Dedifferentiated amniotic fluid mesenchymal stem cell (primary cell): ENCODE measurements around the gene FRK.
"Not testable (repeated sequence)": the region's sequence is repeated elsewhere in the genome, so short reads cannot be mapped to it uniquely, and the experiment has no call there.

Experiments used
- DNase-seq: peaks from one replicate; pipeline ENCODE4 v3.0.0-alpha.2; 2016; ENCODE audit errors: extremely low spot score

The FRK gene

DNA sequence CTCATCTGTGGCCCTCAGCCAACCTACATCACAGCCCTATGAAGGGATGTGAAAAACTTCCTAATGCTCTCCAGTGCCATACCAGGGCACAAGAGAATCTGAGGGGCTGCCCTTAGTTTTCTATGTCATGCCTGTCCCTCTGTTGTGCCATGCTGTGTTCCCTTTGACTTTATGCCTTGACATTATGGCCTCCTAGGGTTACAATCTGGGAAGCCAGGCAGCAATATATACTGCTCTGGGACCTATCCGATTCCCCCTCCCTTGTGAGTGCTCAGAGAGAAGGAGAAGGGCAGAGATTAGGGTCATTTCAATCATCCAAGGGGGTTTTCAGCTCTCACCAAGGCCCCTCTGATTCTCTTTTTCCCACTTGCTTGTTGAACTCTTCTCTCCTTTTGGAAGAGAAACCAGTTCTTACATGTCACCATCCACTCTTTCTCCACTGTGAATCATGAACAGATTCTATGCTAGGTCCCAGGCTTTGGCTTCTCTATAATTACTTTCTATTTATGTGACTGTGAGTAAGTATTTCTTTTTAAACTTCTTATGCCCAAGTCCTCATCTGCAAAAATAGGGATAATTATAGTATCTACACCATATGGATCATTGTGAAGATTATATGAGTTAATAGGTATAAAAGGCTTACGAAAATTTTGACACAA is 14.2 kb upstream of the FRK start:
- DNase-seq = no peak

DNA sequence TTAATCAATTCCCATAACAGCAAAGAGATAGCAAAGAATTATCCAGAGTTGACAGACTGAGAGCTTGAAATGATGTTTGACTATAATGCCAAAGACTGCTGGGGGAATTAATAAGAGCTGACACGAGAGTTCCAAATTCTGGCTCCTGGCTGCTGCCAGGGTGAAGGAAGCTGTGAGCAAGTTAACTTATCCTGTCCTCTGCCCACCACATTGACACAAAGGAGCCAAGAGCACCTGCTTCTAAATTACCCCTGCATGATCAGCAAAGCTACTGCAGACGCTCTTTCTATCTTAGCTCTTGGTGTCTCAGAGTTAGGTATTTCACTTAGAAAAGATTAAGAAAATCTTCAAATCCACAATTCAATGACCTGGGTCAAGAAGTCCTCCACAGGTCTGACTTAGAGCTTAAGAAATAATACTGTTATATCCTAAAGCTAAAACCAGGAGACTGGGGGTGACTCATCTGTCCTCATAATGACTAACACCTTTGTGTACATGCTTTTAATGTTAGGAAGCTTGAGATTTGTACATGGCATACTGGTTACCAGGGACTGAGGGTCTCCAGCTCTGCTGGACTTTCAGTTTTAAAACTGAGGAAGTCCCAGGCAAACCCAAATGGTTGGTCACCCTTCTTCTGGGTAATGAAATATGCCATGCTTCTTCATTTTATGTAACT is 13.2 kb upstream of the FRK start:
- DNase-seq = no peak

DNA sequence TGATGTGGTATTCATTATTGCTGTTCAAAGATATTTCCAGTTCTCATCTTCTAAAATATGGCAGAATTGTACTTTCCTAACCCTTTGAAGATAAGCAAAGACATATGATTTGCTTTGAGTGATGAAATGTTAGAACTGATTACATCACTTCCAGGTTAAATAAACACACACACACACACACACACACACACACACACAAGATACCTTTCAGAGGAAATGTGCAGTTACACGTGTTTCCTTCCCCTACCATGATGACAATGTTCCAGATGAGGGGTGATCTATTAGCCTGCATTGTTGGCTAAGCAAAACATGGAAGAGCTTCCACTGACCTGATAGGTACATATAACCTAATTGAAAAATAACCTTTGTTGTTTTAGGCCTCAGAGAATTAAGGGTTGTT is 11.7 kb upstream of the FRK start:
- DNase-seq = no peak

DNA sequence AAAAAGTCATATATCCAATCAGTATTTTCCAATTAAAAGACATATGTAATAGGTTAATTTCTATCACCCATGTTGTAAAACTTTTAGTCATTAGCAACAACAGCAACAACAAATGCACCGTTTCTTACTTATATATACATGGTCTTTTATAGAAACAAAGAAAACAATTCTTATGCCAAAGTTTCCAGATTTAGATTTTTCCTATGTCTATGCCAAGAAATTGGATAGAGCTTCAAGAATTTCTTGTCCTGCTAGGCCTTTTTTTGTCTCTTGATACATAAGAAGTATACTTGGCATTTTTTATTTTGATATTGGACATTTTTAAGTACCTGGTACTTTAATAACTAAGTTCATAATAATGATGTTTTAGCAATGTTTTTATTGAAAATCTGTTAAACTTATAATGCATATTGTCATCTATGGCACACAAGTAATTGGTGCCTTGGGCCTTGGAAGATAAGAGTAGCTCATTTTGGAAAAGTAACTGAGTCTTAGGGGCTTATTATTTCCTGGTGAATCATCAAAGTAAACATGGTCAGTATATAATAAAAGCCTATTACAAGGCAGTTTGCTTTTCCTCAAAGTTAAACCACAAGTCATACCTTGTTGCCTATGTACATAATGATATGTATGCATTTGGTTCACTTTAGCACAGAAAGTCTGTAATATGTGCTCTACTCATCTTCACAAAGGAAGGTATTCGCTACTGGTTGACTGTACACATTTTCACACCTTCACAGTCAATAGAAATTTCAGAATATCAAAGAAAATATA is 10.1 kb upstream of the FRK start:
- DNase-seq = no peak

DNA sequence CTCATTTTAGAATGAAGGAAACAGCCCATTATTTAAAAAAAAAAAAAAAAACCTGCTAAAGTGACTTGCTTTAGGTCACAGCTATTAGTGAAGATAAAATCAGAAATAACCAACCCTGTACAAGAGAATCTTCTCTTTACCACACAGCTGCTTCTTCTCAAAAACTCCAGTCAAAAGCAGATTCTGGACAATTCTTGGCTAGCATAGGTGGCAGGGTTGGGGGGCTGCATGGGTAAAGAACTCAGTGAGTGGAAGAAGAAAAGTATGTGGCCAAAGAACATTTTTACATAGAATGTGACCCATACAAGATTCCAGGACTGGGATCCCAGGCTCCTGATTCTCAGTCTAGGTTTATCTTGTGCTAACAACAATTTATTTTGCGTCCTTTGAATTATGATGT is 9.4 kb upstream of the FRK start:
- DNase-seq = no peak

DNA sequence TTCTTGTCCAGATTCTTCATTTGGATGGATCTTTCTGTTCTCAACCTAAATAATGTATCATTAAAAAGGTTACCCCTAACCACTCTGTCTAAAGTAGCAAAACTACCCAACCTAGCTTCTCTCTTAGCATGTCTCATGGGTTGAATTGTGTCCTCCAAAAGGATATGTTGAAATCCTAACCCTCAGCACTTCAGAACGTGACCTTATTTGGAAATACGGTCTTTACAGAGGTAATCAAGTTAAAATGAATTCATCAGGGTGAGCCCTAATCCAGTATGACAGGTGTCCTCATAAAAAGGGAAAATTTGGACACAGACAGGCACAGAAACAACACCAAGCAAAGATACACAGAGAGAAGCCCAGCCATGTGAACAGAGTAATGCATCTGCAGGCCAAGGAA is 6.1 kb upstream of the FRK start:
- no peak for DNase-seq

DNA sequence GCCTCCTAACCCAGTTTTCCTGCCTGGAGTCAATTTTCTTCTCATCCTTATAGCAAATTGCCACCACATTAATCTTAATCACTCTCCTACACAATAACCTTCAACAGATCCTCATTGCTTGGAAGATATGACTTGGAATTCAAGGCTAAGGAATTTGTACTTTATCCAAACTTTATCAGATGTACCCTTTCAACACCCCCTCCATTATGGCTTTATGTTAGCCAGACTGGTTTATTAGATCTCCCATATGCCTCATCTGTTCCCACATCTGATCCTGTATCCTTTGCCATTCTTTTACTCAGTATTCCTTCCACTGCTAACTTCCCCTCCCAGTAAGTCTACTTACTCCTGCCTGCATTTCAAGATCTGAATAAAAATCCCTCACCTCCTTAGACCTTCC is 4.0 kb upstream of the FRK start:
- DNase-seq = no peak

DNA sequence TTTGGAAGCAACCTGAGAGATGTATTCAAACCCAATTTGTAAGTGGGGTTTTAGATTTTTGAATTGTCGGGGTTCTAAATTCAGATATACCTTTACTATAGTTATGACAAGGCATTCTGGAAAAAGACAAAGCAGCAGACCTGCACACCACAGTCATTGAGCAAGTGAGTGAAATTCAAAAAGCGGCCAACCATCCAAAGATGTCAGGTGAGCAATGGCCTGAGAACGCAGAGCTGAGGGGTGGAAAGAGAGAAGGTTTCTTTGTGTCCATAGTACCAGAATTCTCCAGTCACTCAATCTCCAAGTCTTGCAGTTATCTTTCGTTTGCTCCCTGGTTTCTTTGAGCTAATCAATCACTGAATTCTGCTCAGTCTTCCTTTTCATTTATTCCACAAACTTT is 1.8 kb upstream of the FRK start:
- no peak for DNase-seq

DNA sequence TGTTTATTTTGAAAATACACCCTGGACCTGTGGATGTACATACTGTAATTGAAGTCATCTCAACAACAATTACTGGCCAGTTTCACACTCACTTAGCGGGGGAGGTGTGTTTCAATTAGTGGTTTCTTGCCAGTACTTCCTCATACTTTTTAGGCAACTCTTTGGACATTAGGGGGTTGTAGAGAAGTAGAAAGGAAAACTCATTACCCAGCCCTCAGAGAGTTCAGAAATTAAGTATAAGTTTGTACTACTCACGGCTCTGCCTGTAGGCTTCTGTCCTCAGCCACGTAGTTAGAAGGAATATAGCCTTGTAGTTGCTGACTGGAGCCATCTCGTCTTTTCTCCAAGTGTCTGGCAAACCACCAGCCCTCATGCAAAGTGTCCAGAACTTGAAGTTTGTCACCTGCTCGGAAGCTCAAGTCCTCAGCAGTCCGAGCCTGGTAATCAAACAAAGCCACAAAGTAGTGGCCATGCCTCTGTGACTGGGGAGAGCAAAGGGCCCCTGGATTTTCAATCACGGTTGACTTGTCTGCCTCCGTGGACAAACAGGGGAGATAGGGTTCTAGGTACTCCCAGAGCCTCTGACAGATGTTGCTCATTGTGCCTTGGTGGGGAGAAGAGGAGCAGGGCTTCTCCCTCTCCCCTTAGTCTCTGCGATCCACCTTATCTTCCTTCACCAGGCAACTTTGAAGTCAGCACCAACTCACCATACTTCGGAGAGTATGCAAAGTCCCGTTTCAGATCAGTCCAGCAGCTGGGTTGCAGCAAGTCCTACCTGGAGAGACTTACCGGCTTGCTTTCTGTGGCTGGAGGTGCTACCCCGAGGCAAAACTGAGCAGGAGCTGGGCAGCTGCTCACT is 749 bp downstream of the FRK start:
- DNase-seq = no peak

DNA sequence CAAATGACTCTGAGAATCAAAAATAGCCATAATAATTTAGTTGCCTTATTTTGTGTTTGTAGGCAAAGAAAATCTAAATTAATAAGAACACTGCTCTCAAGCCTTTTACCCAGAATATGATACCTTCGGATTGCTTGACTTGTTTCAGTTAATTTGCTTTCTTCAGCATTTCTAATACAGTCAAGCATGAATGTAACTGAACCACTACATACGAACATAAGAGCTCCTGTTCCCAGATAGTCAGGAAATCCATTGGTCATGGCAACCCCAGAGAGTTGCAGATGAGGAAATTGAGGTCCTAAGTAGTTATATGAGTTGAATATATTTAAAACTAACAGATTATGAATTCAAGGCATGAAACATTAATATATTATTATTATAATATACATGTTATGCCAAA is 2.9 kb downstream of the FRK start:
- DNase-seq = no peak

DNA sequence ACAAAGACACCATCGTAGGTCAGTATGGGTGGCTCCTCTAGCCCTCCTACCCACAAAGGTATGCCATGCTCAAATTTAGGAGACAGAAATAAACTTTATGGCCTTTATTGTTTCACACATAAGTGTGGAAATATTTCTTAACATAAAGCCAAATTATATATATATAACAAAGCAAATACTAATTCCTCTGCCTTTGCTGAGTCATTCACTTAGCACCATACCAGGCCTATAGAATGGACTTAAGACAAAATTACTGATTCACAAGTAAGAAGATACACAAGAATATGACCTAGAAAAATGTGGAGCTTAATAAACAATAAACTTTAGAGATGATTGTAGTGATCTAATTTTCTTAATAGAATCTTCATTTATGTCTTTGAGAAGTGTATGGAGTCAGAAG is 5.2 kb downstream of the FRK start:
- no peak for DNase-seq

DNA sequence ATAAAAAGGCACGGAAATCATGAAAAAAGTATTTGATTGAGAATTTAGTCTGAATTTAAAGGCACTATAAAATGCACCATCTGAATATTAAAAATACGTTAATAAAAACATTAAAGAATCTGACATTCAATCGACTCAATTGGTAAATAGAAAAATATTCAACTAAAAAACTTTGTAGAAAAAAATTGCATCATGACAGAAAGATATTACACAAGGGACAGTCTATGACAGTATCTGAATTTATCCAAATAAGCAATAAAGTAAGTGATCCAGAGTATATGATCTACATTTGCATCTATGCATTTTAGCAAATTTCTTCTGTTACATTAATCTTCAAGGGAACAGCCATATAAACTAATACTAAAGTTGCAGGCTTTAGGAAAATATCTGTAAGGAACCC is 9.4 kb downstream of the FRK start:
- no peak for DNase-seq

DNA sequence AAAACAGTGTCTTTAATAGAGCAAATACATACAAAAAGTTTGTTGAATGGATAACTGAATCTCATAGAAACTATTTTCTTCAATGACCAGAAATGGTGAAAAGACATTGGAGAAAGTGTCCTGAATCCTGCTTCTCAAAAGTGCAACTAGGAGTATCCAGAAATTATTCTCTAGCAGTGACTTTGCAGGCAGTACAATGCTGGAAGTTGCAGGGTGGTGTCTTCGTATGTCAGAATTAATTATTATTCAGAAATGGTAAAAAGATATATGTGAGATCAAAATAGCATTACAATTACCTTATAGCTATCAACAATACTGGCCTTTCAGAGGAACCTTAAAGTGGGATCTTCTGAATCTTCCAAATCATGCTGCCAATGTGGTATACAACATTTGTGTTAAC is 10.0 kb downstream of the FRK start:
- no peak for DNase-seq

DNA sequence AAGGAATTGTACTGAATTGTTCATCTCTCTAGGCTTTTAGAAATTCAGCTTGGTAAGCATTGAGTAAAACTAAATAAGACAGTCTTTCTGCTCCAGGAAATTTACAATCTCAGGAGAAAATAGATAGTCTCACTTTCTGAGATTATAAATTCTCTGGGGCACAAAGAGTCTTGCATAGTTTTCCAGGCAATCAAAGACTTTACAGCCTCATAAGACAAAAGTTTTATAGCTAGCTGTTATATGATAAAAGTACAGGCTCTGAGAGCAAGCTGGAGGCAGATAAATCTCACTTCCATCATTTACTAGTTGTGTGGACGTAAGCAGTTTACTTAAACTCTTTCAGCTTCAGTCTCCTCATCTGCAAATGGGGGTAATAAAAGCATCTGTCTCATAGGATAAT is 11.4 kb downstream of the FRK start:
- DNase-seq = no peak

DNA sequence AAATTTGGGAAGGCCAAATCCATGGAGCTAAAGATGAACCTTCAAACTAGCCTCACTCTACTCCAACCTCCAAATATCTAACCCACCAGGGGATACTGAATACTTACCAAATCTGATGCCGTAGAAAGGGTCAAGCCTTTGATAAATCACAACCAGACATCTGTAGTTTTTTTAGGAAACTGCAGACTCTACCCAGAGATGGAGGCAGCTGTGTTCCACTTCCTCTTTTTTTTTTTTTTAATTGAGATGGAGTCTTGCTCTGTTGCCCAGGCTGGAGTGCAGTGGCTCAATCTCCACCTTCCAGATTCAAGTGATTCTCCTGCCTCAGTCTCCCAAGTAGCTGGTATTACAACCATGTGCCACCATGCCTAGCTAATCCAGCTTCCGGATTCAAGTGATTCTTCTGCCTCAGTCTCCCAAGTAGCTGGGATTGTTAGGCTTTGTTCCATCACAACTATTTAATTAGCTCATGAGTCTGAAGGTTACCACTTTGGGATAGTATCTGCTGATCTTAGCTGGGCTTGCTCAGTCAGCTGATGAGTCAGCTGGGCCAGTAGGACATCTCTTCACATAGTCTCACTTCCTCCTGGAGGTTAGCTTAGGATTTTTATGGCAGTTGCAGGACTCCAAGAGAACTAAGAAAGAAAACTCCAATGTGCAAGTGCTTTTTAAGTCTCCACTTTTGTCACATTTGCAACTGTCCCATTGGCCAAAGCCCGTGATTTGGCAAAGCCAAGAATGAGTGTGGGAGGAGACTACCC is 13.3 kb downstream of the FRK start:
- no peak for DNase-seq

DNA sequence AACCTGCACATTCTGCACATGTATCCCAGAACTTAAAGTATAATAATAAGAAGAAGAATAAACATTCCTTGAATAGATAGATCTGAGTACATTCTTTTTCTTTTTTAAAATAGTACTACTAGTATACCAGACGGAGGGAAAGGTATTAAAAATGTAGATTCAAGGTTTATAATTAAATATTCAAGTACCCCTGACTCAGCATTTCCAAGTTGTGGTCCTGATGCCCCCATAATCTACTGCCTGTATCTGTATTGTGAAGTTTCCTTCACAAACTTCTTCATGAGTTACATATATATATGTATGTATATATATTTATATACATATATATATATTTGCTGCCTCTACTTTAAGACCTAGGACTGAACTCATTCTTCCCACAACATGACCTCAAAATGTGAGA is 14.0 kb downstream of the FRK start:
- DNase-seq = no peak

DNA sequence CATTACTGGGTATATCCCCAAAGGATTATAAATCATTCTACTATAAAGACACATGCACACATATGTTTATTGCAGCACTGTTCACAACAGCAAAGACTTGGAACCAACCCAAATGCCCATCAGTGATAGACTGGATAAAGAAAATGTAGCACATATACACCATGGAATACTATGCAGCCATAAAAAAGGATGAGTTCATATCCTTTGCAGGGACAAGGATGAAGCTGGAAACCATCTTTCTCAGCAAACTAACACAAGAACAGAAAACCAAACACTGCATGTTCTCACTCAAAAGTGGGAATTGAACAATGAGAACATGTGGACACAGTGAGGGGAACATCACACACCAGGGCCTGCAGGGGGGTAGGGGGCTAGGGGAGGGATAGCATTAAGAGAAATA is 14.4 kb downstream of the FRK start:
- DNase-seq = not testable (repeated sequence)

DNA sequence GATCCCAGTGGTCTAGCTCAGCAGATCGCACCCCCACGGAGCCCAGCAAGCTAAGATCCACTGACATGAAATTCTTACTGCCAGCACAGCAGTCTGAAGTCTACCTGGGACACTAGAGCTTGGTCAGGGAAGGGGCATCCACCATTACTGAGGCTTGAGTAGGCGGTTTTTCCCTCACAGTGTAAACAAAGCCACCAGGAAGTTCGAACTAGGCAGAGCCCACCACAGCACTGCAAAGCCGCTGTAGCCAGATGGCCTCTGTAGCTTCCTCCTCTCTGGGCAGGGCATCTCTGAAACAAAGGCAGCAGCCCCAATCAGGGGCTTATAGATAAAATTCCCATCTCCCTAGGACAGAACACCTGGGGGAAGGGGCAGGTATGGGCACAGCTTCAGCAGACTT is 18.8 kb downstream of the FRK start:
- no peak for DNase-seq

DNA sequence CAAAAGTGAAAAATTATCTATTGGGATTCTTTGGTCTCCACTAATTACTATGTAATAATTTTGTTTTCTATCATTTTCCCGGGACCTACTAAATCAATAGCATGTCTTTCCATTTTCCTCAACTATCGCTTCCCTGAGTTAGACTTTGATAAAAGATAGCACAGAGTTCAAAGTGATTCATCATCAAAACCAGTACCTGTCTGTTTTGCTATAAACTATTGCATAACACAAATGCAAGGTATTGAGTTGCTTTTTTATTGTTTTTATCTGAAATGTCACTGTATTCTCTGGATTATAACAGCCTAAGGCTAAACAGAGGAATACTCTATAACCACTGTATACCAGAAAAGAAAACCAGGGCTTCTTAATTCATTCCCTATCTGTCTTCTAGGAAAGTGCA is 19.7 kb downstream of the FRK start:
- DNase-seq = no peak

DNA sequence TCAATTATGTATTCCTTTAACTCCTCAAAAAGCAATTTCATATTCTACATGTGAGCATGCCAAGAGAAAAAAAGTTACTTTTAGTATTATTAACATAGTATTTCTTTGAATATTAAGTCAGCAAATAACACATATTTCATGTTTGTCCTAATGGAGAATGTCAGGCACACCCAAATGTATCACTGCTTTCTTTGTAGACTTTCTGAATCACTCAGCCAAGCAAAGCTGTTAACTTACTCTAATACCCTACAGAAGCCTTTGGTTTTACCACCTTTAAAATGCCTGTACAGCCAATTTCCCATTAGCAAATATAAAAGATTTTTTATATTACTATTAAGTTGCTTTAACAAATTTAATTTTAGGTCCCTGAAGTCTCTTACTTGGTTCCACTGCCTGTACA is 23.8 kb downstream of the FRK start:
- no peak for DNase-seq

DNA sequence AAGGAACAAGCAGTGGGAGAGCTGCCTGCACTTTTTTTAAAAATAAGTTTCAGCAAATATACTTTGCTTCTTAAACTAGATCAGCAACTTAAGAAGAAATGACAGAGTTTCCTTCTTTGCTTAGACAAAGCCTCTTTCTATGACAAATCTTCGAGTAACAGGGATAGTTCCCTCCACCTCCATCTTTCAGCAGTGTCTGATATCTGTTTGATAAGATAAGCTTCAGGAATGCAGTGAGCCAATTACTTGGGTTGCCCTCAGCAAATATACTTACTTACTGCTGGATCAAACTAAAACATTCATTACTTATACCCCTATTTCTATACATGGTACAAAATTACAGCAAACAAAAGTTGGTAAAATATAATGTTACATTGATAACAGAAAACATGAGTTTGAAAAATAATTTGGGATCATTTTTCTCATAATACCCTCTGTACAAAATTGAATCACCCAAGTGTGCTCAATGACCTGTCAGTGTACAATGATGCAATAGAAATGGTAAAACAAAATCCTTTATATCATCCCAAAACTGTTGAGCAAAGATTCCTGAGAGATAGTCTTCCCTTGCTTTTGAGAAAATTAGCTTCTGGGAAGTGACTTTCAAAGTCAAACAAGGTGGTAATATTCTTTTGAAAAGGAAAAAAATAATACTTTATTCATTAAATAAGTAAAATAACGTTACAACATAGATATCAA is 24.5 kb downstream of the FRK start:
- no peak for DNase-seq
